Kidney tubule cell (primary cell): ENCODE measurements around the gene SLC6A13.
"Not testable (repeated sequence)": the region's sequence is repeated elsewhere in the genome, so short reads cannot be mapped to it uniquely, and the experiment has no call there.

Experiments
- DNase-seq: peaks from one replicate; pipeline ENCODE4 v3.0.0-alpha.2; 2018; ENCODE audit warnings: low spot score

The SLC6A13 gene

DNA sequence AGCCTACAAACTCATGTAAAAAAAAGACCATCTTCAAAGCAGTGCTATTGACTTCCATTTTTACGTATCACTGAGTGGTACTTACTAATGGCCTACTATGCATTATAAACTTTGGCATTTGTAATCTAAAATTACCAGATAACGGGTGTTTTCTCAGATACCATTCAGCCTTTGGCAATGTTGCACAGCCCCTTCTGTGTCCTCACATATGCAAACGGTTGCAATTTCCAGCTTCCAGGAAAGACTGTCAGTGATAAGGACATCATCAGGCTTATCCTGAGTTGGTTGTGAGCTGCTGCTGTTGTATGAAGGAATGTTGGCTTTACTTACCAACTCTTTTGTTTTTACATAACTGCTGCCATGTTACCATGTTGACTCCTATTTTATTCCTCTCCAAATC lies 1.6 kb upstream of the SLC6A13 start:
- DNase-seq = no peak

DNA sequence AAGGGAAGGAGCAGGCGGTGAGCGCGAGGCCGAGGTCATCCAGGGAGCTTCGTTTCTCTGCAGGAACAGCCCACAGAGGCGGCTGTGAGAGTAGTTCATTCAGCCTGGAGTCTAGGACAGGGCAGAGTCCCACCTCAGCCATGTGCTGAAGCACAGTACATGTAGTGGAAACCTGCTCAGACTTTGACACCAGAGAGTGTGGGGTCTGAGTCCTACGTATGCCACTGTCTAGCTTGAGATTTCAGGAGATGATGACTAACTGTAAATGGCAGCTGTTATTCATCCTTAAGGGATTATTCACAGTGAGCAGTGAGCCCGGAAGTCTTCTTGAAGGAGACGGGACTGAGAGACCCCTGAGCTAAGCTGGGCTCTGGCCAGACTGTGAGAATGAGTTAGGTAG lies 938 bp upstream of the SLC6A13 start:
- peak; percentile 80 for DNase-seq

DNA sequence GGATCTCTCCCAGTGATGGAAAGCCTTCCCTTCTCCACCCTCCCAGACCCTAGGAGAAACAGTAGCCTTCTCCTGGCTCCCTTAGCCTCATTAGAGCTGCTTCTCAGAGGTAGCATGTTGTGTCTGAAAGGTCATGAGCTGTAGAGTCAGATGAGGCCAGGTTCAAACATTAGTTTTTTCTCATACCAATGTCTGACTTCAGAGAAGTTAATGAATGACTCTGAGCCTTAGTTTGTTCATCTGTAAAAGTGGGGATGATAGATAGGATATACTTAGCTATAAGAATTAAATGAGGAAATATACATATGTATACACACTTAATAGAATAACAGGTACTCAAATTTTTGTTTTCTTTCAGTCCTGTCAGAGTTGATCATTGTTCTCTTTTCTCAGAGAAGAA lies 523 bp downstream of the SLC6A13 start:
- DNase-seq = peak; percentile 54

DNA sequence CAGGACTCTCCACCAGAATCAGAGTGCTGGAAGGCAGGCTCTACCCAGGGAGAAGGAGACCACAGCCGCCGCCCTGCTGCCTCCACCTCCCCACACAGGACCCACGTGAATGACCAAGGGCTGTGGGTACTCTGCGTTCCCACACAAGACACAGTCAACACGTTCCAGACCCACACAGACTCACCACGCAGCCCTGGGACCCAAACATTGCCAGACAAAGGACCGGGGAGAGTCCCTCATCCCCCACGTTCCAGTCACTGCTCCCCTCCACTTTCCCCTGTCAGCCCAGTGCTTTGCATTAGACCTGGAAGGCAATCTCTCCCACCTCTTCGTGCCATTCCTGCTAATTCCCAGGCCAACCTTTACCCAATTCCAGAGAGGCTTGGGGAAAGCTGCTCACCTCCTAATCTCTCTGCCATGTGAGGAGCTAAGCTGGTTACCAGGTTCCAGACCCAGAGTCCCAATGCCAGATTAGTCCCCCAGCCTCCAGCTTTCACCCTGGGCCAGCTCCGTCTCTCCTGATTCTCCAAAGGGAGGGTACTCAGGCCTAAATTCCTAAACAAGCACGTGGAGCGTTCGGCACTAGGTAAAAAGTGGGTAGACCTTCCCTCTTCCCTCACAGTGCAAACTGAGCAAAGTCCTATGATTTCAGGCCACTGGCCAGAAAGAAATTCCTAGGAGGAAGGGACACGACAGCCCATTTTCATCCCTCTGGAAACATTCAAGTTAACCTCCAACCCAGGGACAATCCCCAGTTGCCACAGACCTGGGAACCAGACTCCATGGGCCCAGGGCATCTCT lies 4.9 kb downstream of the SLC6A13 start:
- DNase-seq = no peak

DNA sequence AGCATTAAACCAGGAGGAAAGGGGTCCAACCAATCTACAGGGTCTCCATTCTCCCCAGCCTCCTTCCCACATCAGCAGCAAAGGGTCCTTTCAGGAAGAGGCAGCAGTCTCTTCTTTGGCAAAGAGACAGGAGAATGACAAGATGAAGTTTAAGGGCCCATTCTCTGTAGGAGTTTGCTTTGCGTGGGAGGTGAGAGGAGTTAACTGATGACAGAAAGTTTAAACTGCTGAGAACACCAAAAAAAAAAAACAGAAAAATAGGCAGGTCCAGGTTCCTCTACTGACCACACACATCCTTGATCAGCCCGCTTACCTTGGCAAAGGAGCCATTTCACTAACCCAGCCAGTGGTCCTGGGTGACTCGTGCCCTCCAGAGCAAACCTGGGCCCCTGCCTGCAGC lies 5.7 kb downstream of the SLC6A13 start:
- DNase-seq = no peak

DNA sequence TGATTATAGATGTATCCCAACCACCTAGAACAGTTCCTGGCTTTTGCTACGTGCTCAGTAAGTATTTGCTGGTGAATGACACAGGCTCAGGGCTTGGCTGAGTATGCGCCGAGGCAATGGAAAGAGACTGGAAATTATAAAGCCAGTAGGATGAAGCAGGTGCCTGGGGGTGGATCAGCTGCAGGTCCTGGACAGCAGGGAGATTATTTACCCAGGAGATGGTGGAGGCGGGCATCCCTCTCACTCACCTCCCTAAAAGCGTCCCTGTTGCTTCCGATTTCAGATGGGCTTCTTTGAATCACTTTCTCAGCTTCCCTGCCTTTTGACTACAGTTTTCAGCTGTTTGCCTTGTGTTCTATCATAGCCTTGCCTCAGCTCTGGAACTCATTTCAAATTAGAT lies 6.4 kb downstream of the SLC6A13 start:
- no peak for DNase-seq

DNA sequence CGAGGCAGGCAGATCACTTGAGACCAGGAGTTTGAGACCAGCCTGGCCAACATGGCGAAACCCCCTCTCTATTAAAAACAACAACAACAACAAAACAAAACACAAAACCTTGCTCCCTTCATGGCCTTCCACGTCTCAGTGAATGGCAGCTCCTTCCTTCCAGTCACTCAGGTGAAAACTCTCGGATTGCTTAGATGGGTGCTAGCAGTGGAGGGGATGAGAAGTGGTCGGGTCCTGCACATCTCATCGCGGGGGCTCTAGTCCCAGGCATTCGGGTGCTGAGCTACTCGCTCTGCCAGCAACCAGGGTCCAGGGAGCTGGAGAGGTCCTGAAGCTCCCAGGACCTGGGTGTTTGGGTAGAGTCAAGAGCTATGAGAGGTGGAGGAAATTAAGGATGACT lies 7.7 kb downstream of the SLC6A13 start:
- DNase-seq = no peak

DNA sequence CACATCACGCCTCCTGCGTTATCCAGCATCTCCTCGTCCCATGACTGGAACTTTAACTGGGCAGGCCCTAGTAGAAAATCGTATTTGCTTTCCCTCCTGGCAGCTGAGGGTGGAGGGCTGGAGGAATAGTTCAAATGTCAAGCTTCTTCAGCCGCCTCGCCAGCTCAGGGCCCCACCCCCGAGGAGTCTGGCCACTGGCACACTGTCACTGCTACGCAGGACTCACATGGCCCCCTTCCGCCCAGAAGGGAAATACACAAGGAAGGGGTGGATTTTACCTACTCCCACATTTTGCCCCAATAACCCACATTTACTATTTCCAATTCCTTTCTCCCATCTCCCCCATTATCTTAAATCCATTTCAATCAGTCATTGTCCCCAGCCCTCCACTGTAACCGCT lies 8.6 kb downstream of the SLC6A13 start:
- no peak for DNase-seq

DNA sequence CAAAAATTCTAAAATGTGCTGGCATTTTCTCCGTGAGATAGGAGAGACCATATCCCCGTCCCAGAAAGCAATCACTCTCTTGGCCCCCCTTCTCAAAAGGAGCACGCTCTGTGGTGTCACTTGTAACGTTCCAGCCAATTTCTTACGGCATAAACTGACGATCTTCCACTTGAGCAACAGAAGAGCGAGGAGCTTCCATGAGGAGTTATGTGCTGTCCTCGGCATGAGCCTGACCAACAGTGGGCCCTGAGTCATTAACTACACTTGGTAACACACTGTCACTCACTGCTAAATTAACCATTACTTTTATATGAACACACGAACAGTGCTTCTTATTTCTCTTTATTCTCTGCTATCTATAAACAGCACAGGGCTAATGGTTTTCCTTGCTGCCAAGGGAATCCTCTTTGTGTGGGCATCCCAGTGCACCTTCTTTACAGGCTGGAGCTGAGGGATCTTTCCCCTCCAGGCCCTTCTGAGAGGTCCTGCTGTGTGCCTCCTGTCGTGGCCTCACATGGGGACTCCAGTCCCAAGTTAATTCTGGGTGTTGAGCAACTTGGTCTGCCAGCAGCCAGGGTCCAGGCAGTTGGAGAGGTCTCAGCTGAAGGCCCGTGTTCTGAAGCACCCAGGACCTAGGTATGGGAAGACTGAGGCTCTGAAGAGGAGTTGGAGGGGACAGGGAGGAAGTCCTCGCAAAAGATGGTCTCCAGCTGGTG lies 9.4 kb downstream of the SLC6A13 start:
- peak; percentile 77 for DNase-seq

DNA sequence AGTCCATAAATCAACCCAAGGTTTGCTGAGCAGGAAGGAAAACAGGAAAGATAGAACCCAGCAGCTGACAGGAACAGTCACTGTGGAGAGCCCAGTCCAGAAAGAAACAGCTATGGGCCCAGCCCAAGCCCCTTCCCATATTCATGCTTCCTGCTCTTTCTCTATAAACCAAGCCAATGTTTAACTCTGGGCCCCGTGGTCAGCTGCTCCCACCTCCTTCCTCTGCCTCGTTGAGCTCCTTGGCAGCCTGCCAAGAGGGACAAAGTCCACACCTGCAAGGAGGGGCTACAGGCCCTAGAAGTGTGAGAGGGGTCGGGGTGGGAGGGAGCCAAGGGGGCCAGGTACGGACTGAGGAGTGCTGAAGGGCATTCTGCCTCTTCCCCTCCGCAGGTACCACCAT lies 10.0 kb downstream of the SLC6A13 start:
- peak; percentile 65 for DNase-seq

DNA sequence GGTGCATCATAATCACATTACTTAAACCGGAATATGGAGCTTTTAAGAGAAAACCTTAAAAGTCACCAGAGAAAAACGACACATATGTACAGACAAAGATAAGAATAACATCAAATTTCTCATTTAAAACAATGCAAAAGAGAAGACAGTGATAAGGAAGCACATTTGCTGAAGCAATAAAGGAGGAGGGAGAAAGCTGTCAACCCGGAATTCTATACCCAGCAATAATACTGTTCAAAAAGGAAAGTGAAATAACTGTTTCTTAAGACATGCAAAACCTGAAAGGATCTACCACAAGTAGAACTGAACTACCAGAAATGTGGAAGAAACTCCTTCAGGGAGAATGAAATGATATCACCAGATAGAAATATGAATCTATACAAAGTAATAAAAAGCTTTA lies 15.4 kb downstream of the SLC6A13 start:
- no peak for DNase-seq

DNA sequence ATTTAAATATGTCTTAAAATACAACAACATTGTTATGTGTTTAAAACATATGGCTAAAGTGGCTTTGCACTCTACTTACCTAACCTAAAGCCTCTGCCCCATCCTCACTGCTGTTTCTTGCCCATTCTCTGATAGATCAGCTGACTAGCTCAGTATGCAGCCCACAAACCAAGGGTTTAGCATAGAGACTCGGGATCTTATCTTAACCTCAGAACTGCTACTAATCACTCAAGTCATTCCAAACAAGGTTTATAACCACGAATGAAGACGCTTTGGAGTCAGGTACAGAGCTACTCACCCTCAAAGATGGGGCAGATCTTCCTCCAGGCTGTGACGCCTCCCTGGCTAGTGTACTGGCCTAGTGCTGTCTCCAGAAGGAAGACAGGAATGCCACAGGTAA lies 19.3 kb downstream of the SLC6A13 start:
- DNase-seq = no peak

DNA sequence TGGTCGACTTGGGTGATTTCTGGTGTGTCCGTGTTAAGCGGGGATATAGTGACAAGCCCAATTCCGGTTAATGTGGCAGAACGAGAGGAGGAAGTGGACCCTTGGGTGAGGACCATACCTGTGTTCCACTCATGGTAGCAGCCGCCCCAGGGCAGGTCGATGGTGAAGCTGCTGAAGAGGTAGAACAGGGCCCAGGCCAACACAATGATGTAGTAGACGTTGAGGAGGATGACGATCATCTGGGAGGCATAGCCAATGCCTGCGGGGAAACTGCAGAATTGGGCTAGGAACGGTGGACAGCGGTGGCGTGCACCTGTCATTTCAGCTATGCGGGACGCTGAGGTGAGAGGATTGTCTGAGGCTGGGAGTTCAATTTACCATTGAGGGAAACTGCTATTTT lies 20.1 kb downstream of the SLC6A13 start:
- DNase-seq = no peak

DNA sequence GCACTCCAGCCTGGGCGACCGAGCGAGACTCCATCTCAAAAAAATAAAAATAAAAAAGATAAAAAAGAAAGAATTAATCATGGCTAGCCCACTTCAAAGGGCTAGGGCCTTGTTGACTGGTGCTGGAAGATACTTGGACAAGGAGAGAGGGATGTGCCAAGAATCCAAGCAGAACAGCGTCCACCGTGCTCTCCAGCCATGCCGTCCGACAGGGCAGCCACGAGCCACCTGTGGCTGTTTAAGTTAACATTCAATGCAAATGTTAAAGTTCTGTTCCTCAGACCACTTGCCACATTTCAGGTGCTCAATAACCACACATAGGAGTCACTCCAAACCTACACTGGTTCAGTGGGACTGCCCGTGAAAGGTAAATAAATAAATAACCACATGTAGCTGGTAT lies 21.4 kb downstream of the SLC6A13 start:
- no peak for DNase-seq

DNA sequence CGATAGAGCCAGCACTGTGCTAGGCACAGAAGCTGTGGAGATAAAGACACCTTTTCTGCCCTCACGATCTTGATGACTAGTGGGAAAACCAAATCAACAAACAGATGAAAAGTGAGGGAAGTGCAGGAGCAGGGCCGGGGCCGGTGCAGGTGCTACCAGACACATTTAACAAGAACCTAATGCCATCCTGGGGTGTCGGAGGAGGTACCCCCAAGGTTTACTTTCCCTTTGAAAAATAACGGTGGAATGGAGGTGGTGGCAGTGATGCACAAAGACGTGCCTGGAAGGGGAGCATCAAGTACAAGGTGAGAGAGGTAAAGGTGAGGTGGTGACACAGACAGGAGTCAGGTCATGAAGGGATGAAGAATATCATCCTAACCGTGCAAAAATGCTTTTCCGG lies 22.1 kb downstream of the SLC6A13 start:
- no peak for DNase-seq

DNA sequence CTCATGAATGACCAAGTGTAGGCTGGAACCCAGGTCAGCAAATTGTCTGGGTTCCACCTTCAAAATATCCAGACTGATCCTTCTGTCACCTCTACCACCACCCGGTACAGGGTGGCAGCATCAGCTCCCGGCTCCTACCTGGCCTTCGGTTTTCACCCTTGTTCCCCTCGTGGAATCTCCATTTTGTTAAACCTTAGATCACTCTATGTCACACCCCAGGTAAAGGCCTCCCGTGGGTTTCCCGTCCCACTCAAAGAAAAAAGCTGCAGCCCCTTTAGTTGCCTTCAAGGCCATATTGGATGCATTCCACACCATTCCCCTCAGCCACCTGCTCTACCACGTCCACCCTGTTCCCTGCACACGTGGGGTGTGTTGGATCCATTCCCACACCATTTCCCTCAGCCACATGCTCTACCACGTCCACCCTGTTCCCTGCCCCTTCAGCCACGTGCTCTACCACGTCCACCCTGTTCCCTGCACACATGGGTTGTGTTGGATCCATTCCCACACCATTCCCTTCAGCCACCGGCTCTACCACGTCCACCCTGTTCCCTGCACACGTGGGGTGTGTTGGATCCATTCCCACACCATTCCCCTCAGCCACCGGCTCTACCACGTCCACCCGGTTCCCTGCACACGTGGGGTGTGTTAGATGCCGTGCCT lies 23.8 kb downstream of the SLC6A13 start:
- DNase-seq = no peak

DNA sequence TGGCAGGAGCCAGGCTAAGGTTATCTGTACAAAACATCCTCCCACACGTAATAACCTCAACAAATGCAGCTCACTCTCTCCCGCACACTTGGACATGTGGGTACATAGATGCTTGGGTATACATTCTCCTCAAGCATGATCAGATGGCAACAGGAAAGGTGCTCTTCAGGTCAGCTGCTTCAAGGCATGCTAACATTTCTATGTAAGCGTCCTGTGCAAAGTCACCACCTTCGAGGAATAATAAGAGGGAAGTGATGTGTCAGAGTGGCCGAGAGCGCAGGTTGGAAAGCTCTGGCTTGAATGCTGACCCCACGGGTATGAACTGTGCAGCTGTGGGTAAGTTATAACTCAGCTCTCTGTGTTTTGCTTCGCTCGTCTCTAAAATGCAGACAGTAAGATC lies 24.5 kb downstream of the SLC6A13 start:
- DNase-seq = no peak

DNA sequence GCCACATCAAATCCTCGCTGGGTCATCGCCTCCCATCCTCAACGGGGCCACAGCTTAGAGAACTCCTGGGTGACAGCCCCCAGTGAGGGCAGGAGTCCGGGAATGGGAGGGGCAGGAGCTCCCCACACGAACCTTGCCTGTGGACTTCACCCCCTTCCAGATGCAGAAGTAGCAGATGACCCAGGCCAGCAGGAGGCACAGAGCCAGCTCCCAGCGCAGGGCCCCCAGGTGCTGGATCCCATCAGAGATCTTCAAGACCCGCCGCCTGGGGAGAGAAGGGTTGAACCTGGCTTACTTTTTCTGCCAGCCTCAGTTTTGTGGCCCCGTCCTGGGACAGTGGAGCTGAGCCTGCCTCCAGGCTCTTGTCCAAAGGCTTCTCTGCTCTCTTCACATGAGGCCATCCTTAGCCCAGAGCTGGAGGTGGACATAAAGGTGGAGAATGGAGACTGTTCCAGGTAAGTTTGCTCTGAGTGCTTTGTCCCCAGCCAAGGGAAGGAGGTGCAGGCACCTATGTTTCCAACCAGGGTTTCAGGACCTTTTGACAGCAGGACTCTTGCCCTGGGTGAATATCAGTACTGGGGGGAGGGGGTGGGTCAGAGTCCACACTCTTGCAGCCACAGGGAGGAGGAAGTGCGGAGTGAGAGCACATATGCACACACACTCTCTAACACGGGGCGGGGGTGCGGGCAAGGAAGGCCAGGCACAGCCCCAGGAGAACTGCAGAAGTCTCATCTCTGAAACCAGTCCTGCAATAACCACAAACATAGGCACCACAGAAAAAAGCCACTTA lies 25.4 kb downstream of the SLC6A13 start:
- DNase-seq = no peak

DNA sequence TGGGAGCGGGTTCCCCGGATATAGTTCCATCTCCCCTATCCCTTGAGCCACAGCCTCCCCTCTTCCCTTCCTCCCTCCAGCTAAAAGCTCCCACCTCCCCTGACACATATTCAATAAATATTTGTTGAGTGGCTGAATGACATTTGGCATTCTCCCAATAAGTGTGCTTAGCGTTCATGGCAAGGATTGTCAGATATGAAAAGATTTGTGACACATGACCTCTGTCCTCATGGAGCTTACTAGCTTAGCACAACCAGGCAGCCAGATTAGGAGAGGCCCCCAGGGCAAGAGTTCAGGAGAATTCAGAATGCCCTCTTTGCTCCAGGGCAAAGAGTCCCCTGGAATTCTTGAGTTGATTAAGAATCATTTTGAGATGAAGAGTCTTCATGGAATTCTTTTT lies 26.2 kb downstream of the SLC6A13 start:
- no peak for DNase-seq

DNA sequence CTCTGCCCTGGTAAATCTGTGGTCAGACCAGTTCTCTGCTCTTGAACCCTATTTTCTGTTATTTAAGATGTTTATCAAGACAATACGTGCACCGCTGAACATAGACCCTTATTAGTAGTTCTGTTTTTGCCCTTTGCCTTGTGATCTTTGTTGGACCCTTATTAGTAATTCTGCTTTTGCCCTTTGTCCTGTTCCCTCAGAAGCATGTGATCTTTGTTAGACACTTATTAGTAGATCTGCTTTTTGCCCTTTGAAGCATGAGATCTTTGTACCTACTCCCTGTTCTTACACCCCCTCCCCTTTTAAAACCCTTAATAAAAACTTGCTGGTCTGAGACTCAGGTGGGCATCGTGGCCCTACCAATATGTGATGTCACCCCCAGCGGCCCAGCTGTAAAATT lies 26.7 kb downstream of the SLC6A13 start:
- DNase-seq = not testable (repeated sequence)

DNA sequence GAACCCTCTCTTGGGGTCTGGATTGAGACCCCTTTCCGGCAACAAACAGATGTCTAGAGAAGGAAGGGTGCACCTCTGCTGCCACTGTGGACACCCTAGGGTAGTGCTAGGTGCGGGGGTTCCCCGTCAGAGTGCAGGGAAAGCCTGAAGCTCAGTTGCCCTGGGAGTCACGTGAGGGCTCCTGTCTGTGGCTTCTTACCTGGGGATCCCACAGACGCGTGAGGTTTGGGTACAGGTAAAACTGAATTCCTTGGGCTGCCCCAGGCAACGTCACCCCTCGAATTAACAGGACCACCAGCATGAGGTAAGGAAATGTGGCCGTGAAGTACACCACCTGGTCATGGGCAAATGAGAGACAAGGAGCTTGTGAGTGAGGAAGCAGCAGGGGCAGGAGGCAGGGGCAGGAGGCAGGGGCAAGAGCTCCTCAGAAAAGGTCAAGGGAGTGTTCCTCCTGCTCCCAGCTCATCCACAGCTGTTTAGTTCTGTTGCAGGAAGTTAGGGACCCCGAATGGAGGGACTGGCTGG lies 27.7 kb downstream of the SLC6A13 start:
- DNase-seq = no peak

DNA sequence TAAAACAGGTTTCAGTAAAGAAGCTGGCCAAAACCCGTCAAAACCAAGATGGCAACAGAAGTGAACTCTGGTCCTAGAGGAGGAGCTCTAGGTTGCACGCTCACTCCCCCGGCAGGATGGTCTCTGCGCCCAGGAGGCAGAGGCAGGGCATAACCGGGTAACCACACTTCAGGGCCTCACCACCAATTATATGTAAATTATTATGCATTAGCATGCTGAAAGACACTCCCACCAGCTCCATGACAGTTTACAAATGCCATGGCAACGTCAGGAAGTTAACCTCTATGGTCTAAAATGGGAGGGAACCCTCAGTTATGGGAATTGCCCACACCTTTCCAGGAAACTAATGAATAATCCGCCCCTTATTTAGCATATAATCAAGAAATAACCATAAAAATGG lies 28.6 kb downstream of the SLC6A13 start:
- no peak for DNase-seq
